Right lobe of liver (tissue), 6 donors: ENCODE results near the gene MLST8. TPM values are rescaled to one million over a fixed set of nuclear protein-coding genes. Genes with fewer than 3 reads are reported as not detected.

Experiments used
- ATAC-seq, 4 donors: fragments of 200-7000 bp; cut with Tn5 transposase; one replicate each; pipeline ENCODE4 v1.9.1; 2020; ENCODE audit warnings: mild to moderate bottlenecking in 4 of 4, moderate library complexity in 4 of 4
- DNase-seq, 3 donors: peaks; one replicate each; pipeline ENCODE4 v3.0.0-alpha.2; 2020
- H3K27ac ChIP-seq, 3 donors: fragments of 200-600 bp; one replicate each; pipeline ENCODE4 v1.8.0; 2022
- H3K27me3 ChIP-seq, 2 donors: fragments of 200-600 bp; one replicate each; pipeline ENCODE4 v1.8.0; 2022
- H3K36me3 ChIP-seq, 4 donors: fragments of 200-600 bp; sonication (generic) in 1 of 4; one replicate each; pipeline versions ENCODE4 v1.5.1 to v1.8.0; 2017 to 2022; ENCODE audit warnings: control low read depth in 1 of 4
- H3K4me1 ChIP-seq, 4 donors: fragments of 200-600 bp; sonication (generic) in 1 of 4; one replicate each; pipeline versions ENCODE4 v1.5.1 to v1.8.0; 2017 to 2022; ENCODE audit warnings: control low read depth in 1 of 4
- H3K4me3 ChIP-seq, 3 donors: fragments of 200-600 bp; one replicate each; pipeline ENCODE4 v1.8.0; 2022
- H3K9me3 ChIP-seq, 4 donors: fragments of 200-600 bp; sonication (generic) in 1 of 4; one replicate each; pipeline versions ENCODE4 v1.5.1 to v1.8.0; 2017 to 2022; ENCODE audit warnings: control low read depth in 1 of 4
- CTCF ChIP-seq, 4 donors: fragments of 200-600 bp in 3 of 4; fragments of 450-650 bp in 1 of 4; IDR thresholded peaks; one replicate each; pipeline versions ENCODE4 v1.5.1 to v1.8.0; 2016 to 2022; ENCODE audit warnings: antibody characterized with exemption in 4 of 4, mild to moderate bottlenecking in 2 of 4
- POLR2A ChIP-seq: fragments of 450-650 bp; IDR thresholded peaks from one replicate; pipeline ENCODE4 v1.6.1; 2017; ENCODE audit warnings: antibody characterized with exemption, mild to moderate bottlenecking
- WGBS: methylation state at CpG from one replicate; pipeline ENCODE4 v1.1.6; 2018; ENCODE audit warnings: low coverage, low lambda C conversion rate; ENCODE audit not compliant: insufficient coverage; ENCODE audit errors: missing lambda C conversion rate; 5-methylcytosine and 5-hydroxymethylcytosine counted together
- intact Hi-C, 2 donors: fragments of 100-400 bp; cut with DNase I; formaldehyde crosslinking; loops; one replicate each; pipeline versions ENCODE4 v1.11.2 to v1.14.1; 2022
- total RNA-seq, 6 experiments: library from RNA; depleted of rRNA in 2 of 6; stranded (reverse); fragments of >200 nt in 2 of 6; fragmentation: NEBNext Ultra II Directional in 3 of 6; extraction: Animal tissue kit (Norgen Biotek cat#: 25700) in 3 of 6; gene quantifications; one replicate each; pipeline versions ENCODE4 v1.1.0 to v1.2.4, GENCODE V29; 2016 to 2023
- donor health status: DM: no; HTN: yes; CAD: no.
- donor health status: DM: no; HTN: no; CAD: no.
- donor health status: DM: no; HTN: no; CAD: no.
- donor health status: DM: no; HTN: yes; CAD: no.
- donor health status: DM: no; HTN: yes; CAD: no.

The MLST8 gene
- total RNA-seq, 6 experiments from 2014 or later, result 13.1 to 51.0 (median 17.5) TPM

- H3K36me3 ChIP-seq, result peaks cover 0 to 47% (median 17%) of the 10 kb centered on the region in 4 donors
- ATAC-seq (no peak), DNase-seq (peak in 1 of 3 donors; percentile 52)
- 87% methylated on average over 3 of the region's 51 CpGs for WGBS
- no peak for TF ChIP-seq POLR2A
- no peak for TF ChIP-seq CTCF (IDR thresholded peaks at IDR 0.05)
- H3K4me1 ChIP-seq, result peaks cover 0 to 17% (median 0%) of the 10 kb centered on the region in 4 donors
- intact Hi-C loops, result no loop called here
- H3K9me3 ChIP-seq, result no peaks in the 10 kb centered on the region
- H3K4me3 ChIP-seq, result no peak overlapping the region
- H3K27ac ChIP-seq, result no peak overlapping the region
- no peaks in the 10 kb centered on the region for H3K27me3 ChIP-seq
Observed at GRCh38 chr16:2233872-2234812, 28.9 kb downstream of the MLST8 start.

GRCh38 chr16:2234813-2235170 lies 29.5 kb downstream of the MLST8 start:
- Histone ChIP-seq H3K9me3 (no peaks in the 10 kb centered on the region), H3K4me3 (no peak overlapping the region), H3K36me3 (peaks cover 0 to 40% (median 15%) of the 10 kb centered on the region in 4 donors), H3K27me3 (no peaks in the 10 kb centered on the region), H3K27ac (no peak overlapping the region), H3K4me1 (peaks cover 0 to 17% (median 0%) of the 10 kb centered on the region in 4 donors)
- no peak for TF ChIP-seq CTCF (IDR thresholded peaks at IDR 0.05)
- TF ChIP-seq POLR2A, result no peak
- ATAC-seq, result no peak
- DNase-seq, result peak in 1 of 3 donors; percentile 53
- WGBS, result no CpG with 5 or more reads among the region's 18 CpGs
- intact Hi-C loops, result no loop called here

GRCh38 chr16:2235234-2235651 lies 30.0 kb downstream of the MLST8 start:
- peaks cover 0 to 39% (median 14%) of the 10 kb centered on the region in 4 donors for H3K36me3 ChIP-seq
- no peak overlapping the region for H3K4me3 ChIP-seq
- H3K4me1 ChIP-seq, result peaks cover 0 to 17% (median 0%) of the 10 kb centered on the region in 4 donors
- TF ChIP-seq POLR2A (no peak), CTCF (IDR thresholded peaks at IDR 0.05) (no peak)
- intact Hi-C loops, result no loop called here
- no peaks in the 10 kb centered on the region for H3K9me3 ChIP-seq
- H3K27me3 ChIP-seq, result no peaks in the 10 kb centered on the region
- 73% methylated on average over 3 of the region's 28 CpGs for WGBS
- no peak overlapping the region for H3K27ac ChIP-seq
- DNase-seq (no peak), ATAC-seq (no peak)

GRCh38 chr16:2235695-2236336 lies 30.6 kb downstream of the MLST8 start:
- no peak for TF ChIP-seq CTCF (IDR thresholded peaks at IDR 0.05)
- TF ChIP-seq POLR2A, result no peak
- H3K27ac ChIP-seq, result no peak overlapping the region
- ATAC-seq, result no peak
- H3K9me3 ChIP-seq, result no peaks in the 10 kb centered on the region
- intact Hi-C loops, result no loop called here
- peaks cover 0 to 39% (median 15%) of the 10 kb centered on the region in 4 donors for H3K36me3 ChIP-seq
- H3K4me3 ChIP-seq, result no peak overlapping the region
- WGBS, result 22% methylated on average over 4 of the region's 19 CpGs
- DNase-seq, result peak in 1 of 3 donors; percentile 55
- H3K4me1 ChIP-seq, result peaks cover 0 to 17% (median 0%) of the 10 kb centered on the region in 4 donors
- H3K27me3 ChIP-seq, result no peaks in the 10 kb centered on the region
